ENCODE data around the gene CHKA. TPM values are rescaled to one million over a fixed set of nuclear protein-coding genes. Genes with fewer than 3 reads are reported as not detected.

The CHKA gene
- total and polyA plus RNA-seq, 2 donors (not counting 3 experiments of a cell fraction or from before 2014, with no cell fraction given): 21.4 to 25.1 TPM

DNA sequence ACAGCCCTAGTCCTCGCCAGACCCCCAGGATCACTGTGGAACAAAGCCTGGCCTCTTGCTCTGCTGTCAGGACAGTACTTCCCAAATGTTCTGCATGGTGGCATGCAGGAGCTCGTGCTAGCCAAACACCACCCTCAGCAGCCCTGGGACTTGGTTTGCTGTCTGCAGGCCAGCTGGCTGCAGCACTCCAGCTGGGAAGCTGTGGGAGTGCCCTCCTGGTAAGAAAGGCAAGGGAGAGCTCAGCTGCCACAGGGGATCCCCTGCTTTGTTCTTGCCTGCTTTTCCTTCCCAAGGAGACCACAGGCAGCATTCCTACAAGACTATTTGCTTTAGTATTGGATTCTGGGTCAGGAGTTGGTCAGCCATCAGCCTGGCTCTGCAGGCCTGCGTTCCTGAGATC is 54.4 kb downstream of the CHKA start:
- ChIA-PET POLR2A (no interaction called here), CTCF (no interaction called here)
- H3K9me3 ChIP-seq (replicated peaks; ENCODE audit: control insufficient read depth, insufficient read depth, low read length): no peaks in the 10 kb centered on the region
- no peak overlapping the region for H3K4me3 ChIP-seq (replicated peaks in 1 of 3; ENCODE audit: insufficient read depth in 1 of 3, low read depth in 1 of 3, low read length in 3 of 3)
- intact Hi-C loops (cut with micrococcal nuclease): no loop called here
- no peaks in the 10 kb centered on the region for H4K20me1 ChIP-seq (replicated peaks; ENCODE audit: control insufficient read depth, extremely low read depth, insufficient read depth, low read length)
- H3K27ac ChIP-seq (ENCODE audit: insufficient read depth, low read depth, low read length): no peak overlapping the region
- H3K27me3 ChIP-seq (ENCODE audit: control insufficient read depth in 2 of 2, insufficient read depth in 2 of 2, low read length in 2 of 2): no peaks in the 10 kb centered on the region
- H2AFZ ChIP-seq (ENCODE audit: low read depth, low read length): no peak overlapping the region
- no TSS peak for BruUV-seq (replicated peaks)
- no peak overlapping the region for H3K9ac ChIP-seq (replicated peaks; ENCODE audit: extremely low read depth, insufficient read depth, low read length)
- peaks cover 6% of the 10 kb centered on the region for H3K4me1 ChIP-seq (ENCODE audit: control insufficient read depth, extremely low read depth, insufficient read depth, low read length)
- H3K9me1 ChIP-seq (replicated peaks; ENCODE audit: control insufficient read depth, extremely low read depth, insufficient read depth, low read length): no peaks in the 10 kb centered on the region
- no peaks in the 10 kb centered on the region for H3K79me2 ChIP-seq (ENCODE audit: control insufficient read depth, insufficient read depth, low read length)
- H3K36me3 ChIP-seq (ENCODE audit: control insufficient read depth in 2 of 2, extremely low read depth in 1 of 2, insufficient read depth in 2 of 2, low read length in 2 of 2): peaks cover 0 to 30% of the 10 kb centered on the region in 2 experiments
- H3K4me2 ChIP-seq (ENCODE audit: insufficient read depth, low read length): no peak overlapping the region
- dilution Hi-C loops (cut with MboI; ENCODE audit: extremely low pct_ligation_motif_present, low sequenced_read_pairs): no loop called here
- no peak for DNase-seq (ENCODE audit: low read depth, low spot score)
- TF ChIP-seq FOS (IDR thresholded peaks at IDR 0.05; ENCODE audit: borderline replicate concordance, insufficient read depth, low read length) (no peak), POLR2AphosphoS5 (IDR thresholded peaks at IDR 0.05; ENCODE audit: insufficient read depth, low read depth, low read length) (no peak), GATA2 (IDR thresholded peaks at IDR 0.05; ENCODE audit: insufficient read depth, insufficient read length, low read depth, low read length) (no peak), MYC (IDR thresholded peaks at IDR 0.05; ENCODE audit: low read depth, low read length) (no peak), EZH2 (IDR thresholded peaks at IDR 0.05; ENCODE audit: borderline replicate concordance, low read depth, low read length, severe bottlenecking) (no peak)
- TF ChIP-seq, protein P1, sequence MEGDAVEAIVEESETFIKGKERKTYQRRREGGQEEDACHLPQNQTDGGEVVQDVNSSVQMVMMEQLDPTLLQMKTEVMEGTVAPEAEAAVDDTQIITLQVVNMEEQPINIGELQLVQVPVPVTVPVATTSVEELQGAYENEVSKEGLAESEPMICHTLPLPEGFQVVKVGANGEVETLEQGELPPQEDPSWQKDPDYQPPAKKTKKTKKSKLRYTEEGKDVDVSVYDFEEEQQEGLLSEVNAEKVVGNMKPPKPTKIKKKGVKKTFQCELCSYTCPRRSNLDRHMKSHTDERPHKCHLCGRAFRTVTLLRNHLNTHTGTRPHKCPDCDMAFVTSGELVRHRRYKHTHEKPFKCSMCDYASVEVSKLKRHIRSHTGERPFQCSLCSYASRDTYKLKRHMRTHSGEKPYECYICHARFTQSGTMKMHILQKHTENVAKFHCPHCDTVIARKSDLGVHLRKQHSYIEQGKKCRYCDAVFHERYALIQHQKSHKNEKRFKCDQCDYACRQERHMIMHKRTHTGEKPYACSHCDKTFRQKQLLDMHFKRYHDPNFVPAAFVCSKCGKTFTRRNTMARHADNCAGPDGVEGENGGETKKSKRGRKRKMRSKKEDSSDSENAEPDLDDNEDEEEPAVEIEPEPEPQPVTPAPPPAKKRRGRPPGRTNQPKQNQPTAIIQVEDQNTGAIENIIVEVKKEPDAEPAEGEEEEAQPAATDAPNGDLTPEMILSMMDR (IDR thresholded peaks at IDR 0.05; ENCODE audit: extremely low read depth in 1 of 2, insufficient read depth in 1 of 2, low read depth in 1 of 2, low read length in 2 of 2): no peak
- TF ChIP-seq, protein P2, sequence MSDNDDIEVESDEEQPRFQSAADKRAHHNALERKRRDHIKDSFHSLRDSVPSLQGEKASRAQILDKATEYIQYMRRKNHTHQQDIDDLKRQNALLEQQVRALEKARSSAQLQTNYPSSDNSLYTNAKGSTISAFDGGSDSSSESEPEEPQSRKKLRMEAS (IDR thresholded peaks at IDR 0.05; ENCODE audit: insufficient read depth, insufficient read length): no peak
- FAIRE-seq: no peak

Data from endothelial cell of umbilical vein (primary cell).